Fibroblast of the aortic adventitia (primary cell): Measurements from ENCODE around the gene CELA1. TPM values are rescaled to one million over a fixed set of nuclear protein-coding genes. Genes with fewer than 3 reads are reported as not detected.

ENCODE experiments used
- DNase-seq: peaks from one replicate; pipeline ENCODE4 v3.0.0-alpha.2; 2010; ENCODE audit warnings: low read depth
- H3K4me3 ChIP-seq: 2 replicates; pipeline ENCODE4 v1.5.1; 2011; ENCODE audit warnings: low read depth, mild to moderate bottlenecking, control low read depth, low read length, moderate library complexity
- total RNA-seq: library from RNA; depleted of rRNA; stranded (reverse); fragments of >200 nt; gene quantifications from 2 replicates; pipeline ENCODE4 v1.2.3, GENCODE V29; 2012; ENCODE audit warnings: low replicate concordance
- TF ChIP-seq, protein P1 (sequence below): IDR thresholded peaks from 2 replicates; pipeline ENCODE4 v1.5.1; 2011; ENCODE audit warnings: mild to moderate bottlenecking, low read length, control low read depth, inconsistent platforms; ENCODE audit not compliant: insufficient read depth

CELA1 gene
- total RNA-seq, 1 donor, result not detected

DNA sequence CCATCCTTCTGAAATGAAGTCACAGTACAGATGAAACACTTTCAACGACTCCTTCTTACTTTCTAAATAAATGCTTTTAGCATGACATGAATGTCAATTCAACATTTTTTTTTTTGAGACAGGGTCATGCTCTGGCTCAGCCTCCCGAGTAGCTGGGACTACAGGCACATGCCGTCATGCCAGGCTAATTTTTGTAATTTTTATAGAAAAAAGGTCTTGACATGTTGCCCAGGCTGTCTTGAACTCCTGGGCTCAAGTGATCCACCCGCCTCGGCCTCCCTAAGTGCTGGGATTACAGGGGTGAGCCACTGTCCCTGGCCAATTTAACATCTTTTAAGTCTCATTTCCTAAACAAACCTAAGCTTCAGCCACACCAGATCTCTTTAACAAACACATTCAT lies 28.4 kb upstream of the CELA1 start:
- no peak for DNase-seq
- no peak overlapping the region for H3K4me3 ChIP-seq
- TF ChIP-seq, protein P1, sequence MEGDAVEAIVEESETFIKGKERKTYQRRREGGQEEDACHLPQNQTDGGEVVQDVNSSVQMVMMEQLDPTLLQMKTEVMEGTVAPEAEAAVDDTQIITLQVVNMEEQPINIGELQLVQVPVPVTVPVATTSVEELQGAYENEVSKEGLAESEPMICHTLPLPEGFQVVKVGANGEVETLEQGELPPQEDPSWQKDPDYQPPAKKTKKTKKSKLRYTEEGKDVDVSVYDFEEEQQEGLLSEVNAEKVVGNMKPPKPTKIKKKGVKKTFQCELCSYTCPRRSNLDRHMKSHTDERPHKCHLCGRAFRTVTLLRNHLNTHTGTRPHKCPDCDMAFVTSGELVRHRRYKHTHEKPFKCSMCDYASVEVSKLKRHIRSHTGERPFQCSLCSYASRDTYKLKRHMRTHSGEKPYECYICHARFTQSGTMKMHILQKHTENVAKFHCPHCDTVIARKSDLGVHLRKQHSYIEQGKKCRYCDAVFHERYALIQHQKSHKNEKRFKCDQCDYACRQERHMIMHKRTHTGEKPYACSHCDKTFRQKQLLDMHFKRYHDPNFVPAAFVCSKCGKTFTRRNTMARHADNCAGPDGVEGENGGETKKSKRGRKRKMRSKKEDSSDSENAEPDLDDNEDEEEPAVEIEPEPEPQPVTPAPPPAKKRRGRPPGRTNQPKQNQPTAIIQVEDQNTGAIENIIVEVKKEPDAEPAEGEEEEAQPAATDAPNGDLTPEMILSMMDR, result no peak

DNA sequence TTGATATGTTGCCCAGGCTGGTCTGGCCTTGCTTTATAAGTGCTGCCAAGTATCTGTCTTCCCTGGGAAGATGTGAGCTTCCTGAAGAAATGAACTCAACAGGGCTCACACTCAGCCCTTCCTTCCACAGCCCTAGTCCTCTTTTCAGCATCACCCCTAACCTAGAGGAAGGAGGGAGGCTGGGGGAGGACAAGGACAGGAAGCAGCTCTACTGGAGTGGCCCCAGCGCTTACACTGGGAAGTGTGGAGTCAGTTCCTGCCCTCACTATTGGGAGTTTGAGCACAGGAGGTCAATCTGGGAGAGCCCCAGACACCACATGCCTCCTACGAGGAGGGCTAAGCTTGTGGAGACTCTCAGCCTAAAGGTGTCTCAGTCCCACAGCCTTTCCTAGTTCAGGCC lies 27.9 kb upstream of the CELA1 start:
- no peak overlapping the region for H3K4me3 ChIP-seq
- TF ChIP-seq, protein P1, result no peak
- peak; percentile 50 for DNase-seq

DNA sequence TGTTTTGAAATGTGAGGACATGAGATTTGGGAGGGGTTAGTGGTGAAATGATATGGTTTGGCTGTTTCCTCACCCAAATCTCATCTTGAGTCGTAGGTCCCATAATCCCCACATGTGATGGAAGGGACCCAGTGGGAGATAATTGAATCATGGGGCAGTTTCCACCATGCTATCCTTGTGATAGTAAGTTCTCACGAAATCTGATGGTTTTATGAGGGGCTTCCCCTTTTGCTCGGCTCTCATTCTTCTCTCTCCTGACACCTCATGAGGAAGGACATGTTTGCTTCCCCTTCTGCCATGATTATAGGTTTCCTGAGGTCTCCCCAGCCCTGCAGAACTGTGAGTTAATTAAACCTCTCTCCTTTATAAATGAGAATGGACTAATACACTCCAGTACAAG lies 26.7 kb upstream of the CELA1 start:
- TF ChIP-seq, protein P1, result no peak
- H3K4me3 ChIP-seq, result no peak overlapping the region
- no peak for DNase-seq

DNA sequence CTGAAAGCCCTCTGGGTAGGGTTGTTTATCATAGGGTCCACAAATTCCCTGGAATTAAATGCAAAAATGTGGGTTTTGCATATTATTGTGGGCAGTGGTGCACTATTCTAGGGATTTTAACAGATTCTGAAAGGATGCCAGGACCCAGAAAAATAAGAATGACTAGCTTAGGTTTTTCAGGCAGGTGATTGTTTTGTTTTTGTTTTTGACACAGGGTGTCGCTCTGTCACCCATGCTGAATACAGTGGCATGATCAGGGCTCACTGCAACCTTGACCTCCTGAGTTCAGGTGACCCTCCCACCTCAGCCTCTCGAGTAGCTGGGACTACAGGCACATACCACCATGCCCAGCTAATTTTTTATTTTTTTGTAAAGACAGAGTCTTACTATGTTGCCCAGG lies 25.5 kb upstream of the CELA1 start:
- no peak for DNase-seq

DNA sequence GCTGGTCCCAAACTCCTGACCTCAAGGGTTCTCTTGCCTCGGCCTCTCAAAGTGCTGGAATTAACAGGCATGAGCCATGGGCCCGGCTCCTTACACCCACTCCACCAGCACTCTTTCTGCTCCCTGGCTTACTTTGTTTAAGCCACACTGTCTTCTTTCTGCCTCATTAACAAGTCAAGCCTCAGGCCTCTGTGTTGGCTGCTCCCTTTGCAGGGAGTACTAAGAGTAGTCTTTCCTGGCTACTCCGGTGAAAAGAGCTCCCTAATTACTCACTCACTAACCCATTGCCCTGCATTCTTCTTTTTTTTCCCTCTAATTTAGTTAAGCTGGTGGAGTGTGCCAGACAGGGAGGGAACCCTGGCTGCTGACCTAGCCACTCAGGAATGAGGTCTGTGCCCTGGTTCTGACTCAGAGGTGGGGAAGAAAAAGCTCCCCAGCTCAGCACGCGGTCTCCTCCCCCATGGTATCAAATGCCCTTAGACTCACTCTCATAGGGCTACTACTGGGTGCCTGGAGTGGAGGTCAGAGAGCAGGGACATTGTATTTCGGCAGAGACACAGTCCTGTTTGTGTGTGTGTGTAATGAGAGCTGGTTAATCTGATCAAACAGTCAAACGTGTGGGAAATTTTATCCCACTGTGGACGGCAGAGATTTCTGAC lies 24.9 kb upstream of the CELA1 start:
- TF ChIP-seq, protein P1, result no peak
- DNase-seq, result peak; percentile 93

More for the DNA sequence above, 25.5 kb upstream of the CELA1 start:
- TF ChIP-seq, protein P1, result no peak
- H3K4me3 ChIP-seq, result no peak overlapping the region

DNA sequence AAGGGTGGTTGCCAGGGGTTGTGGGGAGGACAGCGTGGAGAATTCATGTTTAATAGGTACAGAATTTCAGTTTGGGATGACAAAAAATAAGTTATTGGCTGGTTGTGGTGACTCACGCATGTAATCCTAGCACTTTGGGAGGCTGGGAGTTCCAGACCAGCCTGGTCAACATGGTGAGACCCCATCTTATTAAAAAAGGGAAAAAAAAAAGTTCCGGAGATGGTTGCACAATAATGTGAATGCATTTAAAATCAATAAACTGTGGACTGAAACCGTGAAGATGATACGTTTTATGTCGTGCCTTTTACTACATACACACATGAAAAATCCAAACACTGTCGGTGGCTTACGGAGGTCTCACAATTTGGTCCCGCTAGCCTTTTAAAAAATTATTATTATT lies 24.2 kb upstream of the CELA1 start:
- no peak overlapping the region for H3K4me3 ChIP-seq
- no peak for DNase-seq
- TF ChIP-seq, protein P1, result no peak

More for the DNA sequence above, 24.9 kb upstream of the CELA1 start:
- H3K4me3 ChIP-seq, result no peak overlapping the region

DNA sequence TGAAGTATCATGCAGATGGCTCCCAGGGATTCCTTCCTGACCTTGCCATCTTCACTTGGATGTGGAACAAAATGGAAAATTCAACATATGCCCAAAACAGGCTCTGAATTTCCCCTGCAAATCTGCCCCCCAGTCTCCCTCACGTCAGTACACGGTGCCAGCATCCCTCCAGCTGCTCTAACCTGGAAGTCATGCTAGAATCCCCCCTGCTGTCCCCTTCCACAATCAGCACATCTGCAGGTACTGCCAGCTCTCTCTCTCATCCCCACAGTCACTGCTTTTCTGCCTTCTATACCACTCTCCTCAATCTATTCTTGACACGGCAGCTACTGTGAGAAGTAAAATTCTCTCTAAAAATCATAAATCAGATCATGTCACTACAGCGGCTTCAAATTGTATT lies 23.1 kb upstream of the CELA1 start:
- TF ChIP-seq, protein P1, result no peak
- no peak for DNase-seq

More for the DNA sequence above, 23.1 kb upstream of the CELA1 start:
- H3K4me3 ChIP-seq, result no peak overlapping the region
